Spleen (tissue), 11 donors: ENCODE results near the gene ENTPD2. TPM values are rescaled to one million over a fixed set of nuclear protein-coding genes. Genes with fewer than 3 reads are reported as not detected.
A peak's percentile ranks its signal among the peaks of the same experiment; 100 is the strongest.

Source experiments
- DNase-seq: peaks from one replicate; pipeline ENCODE4 v3.0.0-alpha.2; 2020
- H3K27ac ChIP-seq, 8 donors: fragments of 200-600 bp; sonication (generic) in 7 of 8; 1 replicate in 4 of 8; 2 replicates in 4 of 8; pipeline versions ENCODE4 v1.5.0 to v1.8.0; 2016 to 2021; ENCODE audit warnings: inconsistent platforms in 4 of 8, mild to moderate bottlenecking in 4 of 8, moderate library complexity in 1 of 8
- H3K27me3 ChIP-seq, 7 donors: fragments of 200-600 bp; sonication (generic) in 6 of 7; replicated peaks in 1 of 7; 1 replicate in 4 of 7; 2 replicates in 3 of 7; pipeline versions ENCODE4 v1.5.0 to v1.8.0; 2016 to 2021; ENCODE audit warnings: inconsistent platforms in 3 of 7, mild to moderate bottlenecking in 1 of 7
- H3K36me3 ChIP-seq, 6 donors: fragments of 200-600 bp; sonication (generic) in 5 of 6; 1 replicate in 4 of 6; 2 replicates in 2 of 6; pipeline versions ENCODE4 v1.5.0 to v1.8.0; 2016 to 2021; ENCODE audit warnings: inconsistent platforms in 2 of 6
- H3K4me1 ChIP-seq, 6 donors: fragments of 200-600 bp; sonication (generic) in 5 of 6; 1 replicate in 3 of 6; 2 replicates in 3 of 6; pipeline versions ENCODE4 v1.5.0 to v1.8.0; 2016 to 2021; ENCODE audit warnings: inconsistent platforms in 3 of 6
- H3K4me3 ChIP-seq, 8 donors: fragments of 200-600 bp; sonication (generic) in 7 of 8; 1 replicate in 4 of 8; 2 replicates in 4 of 8; pipeline versions ENCODE4 v1.5.0 to v1.8.0; 2016 to 2021; ENCODE audit warnings: inconsistent platforms in 4 of 8, mild to moderate bottlenecking in 4 of 8, moderate library complexity in 2 of 8
- H3K9me3 ChIP-seq, 8 donors: fragments of 200-600 bp; sonication (generic) in 7 of 8; 1 replicate in 4 of 8; 2 replicates in 4 of 8; pipeline versions ENCODE4 v1.5.0 to v1.8.0; 2016 to 2021; ENCODE audit warnings: inconsistent platforms in 4 of 8
- CTCF ChIP-seq, 11 experiments: fragments of 200-600 bp in 7 of 11; fragments of 450-650 bp in 4 of 11; sonication (generic) in 4 of 11; IDR thresholded peaks in 8 of 11; conservative IDR thresholded peaks in 3 of 11; 1 replicate in 7 of 11; 2 replicates in 4 of 11; pipeline versions ENCODE4 v1.4.0 to v1.8.0; 2016 to 2021; ENCODE audit warnings: antibody characterized with exemption in 11 of 11, inconsistent platforms in 4 of 11, mild to moderate bottlenecking in 1 of 11
- POLR2A ChIP-seq, 3 donors: fragments of 450-650 bp; IDR thresholded peaks; one replicate each; pipeline ENCODE4 v1.5.1; 2017; ENCODE audit warnings: antibody characterized with exemption in 3 of 3, mild to moderate bottlenecking in 1 of 3
- POLR2AphosphoS5 ChIP-seq, 3 donors: sonication (generic); formaldehyde crosslinking; IDR thresholded peaks; one replicate each; pipeline ENCODE4 v1.5.1; 2017; ENCODE audit warnings: antibody characterized with exemption in 3 of 3
- WGBS, 5 donors: extraction: QIAGEN DNeasy Blood & Tissue Kit in 3 of 5; methylation state at CpG; one replicate each; pipeline versions ENCODE4 v1.1.5 to v1.1.7; 2013 to 2018; 5-methylcytosine and 5-hydroxymethylcytosine counted together
- intact Hi-C: fragments of 100-400 bp; cut with DNase I; formaldehyde crosslinking; loops from one replicate; pipeline ENCODE4 v1.15.0; 2023; ENCODE audit warnings: low total_unique reads
- polyA plus RNA-seq, 3 donors: library from polyadenylated mRNA; stranded (reverse); fragments of 200-250 nt; gene quantifications; one replicate each; pipeline ENCODE4 v1.2.1, GENCODE V29; 2013
- total RNA-seq, 7 donors: library from RNA; depleted of rRNA in 3 of 7; stranded (reverse); fragments of >200 nt in 3 of 7; fragmentation: NEBNext Ultra II Directional in 4 of 7; extraction: Animal tissue kit (Norgen Biotek cat#: 25700) in 4 of 7; gene quantifications; one replicate each; pipeline versions ENCODE4 v1.1.0 to v1.2.1, GENCODE V29; 2016 to 2021
- donor health status: healthy with polysubstance abuse.
- donor health status: DM: no; HTN: no; CAD: no; lungs with moderate emphysema.
- donor health status: DM: no; HTN: no; CAD: no.
- donor health status: Bipolar disorder and iron deficiency.
- donor health status: healthy.
- donor health status: DM: no; HTN: no; CAD: no.
- donor health status: DM: yes; HTN: yes; CAD: no.

Gene ENTPD2
- total and polyA plus RNA-seq, 10 donors = 0.11 to 0.58 (median 0.36) TPM; not detected in 6

- no peaks in the 10 kb centered on the region for H3K9me3 ChIP-seq
- WGBS, 5 donors = 83 to 95% (median 92%) methylated on average over 10 to 17 of the region's 17 CpGs
- H3K4me3 ChIP-seq = peak overlapping the region in 4 of 8 donors; percentile 1 to 84 (median 37)
- H3K4me1 ChIP-seq = peaks cover 9 to 76% (median 38%) of the 10 kb centered on the region in 6 donors
- peak; percentile 78 for DNase-seq
- H3K27me3 ChIP-seq = peaks cover 0 to 22% (median 7%) of the 10 kb centered on the region in 7 donors
- TF ChIP-seq POLR2A (IDR thresholded peaks at IDR 0.05) = no peak
- no peak for TF ChIP-seq CTCF (IDR thresholded peaks at IDR 0.05 in 8 of 11, conservative IDR thresholded peaks at IDR 0.05 in 3 of 11)
- no peak for TF ChIP-seq POLR2AphosphoS5 (IDR thresholded peaks at IDR 0.05)
- H3K27ac ChIP-seq = no peak overlapping the region
- H3K36me3 ChIP-seq = peaks cover 0 to 5% (median 0%) of the 10 kb centered on the region in 6 donors
- intact Hi-C loops = loop anchor here (10.0 kb wide), 1 partner anchor 284 kb away; no protein-coding TSS in a partner anchor
Measured at GRCh38 chr9:137068539-137069507, 15.0 kb upstream of the ENTPD2 start.

- intact Hi-C loops = loop anchor here (10.0 kb wide), 1 partner anchor 283 kb away; no protein-coding TSS in a partner anchor
- peak; percentile 95 for DNase-seq
- Histone ChIP-seq H3K36me3 (peaks cover 0 to 5% (median 0%) of the 10 kb centered on the region in 6 donors), H3K27ac (no peak overlapping the region), H3K4me3 (no peak overlapping the region), H3K9me3 (no peaks in the 10 kb centered on the region), H3K4me1 (peaks cover 9 to 72% (median 39%) of the 10 kb centered on the region in 6 donors), H3K27me3 (peaks cover 0 to 22% (median 7%) of the 10 kb centered on the region in 7 donors)
- WGBS, 5 donors = 56 to 59% (median 57%) methylated on average over 12 of the region's 12 CpGs
- TF ChIP-seq CTCF (IDR thresholded peaks at IDR 0.05 in 8 of 11, conservative IDR thresholded peaks at IDR 0.05 in 3 of 11) (peak; percentile 72 to 94 (median 85)), POLR2A (IDR thresholded peaks at IDR 0.05) (no peak)
Measured at GRCh38 chr9:137067860-137068538, 14.1 kb upstream of the ENTPD2 start.

GRCh38 chr9:137066096-137066861, 12.4 kb upstream of the ENTPD2 start:
- no peaks in the 10 kb centered on the region for H3K9me3 ChIP-seq
- no peak overlapping the region for H3K4me3 ChIP-seq
- no peak for DNase-seq
- peaks cover 0 to 22% (median 7%) of the 10 kb centered on the region in 7 donors for H3K27me3 ChIP-seq
- TF ChIP-seq POLR2A (IDR thresholded peaks at IDR 0.05) = no peak
- no peak for TF ChIP-seq POLR2AphosphoS5 (IDR thresholded peaks at IDR 0.05)
- TF ChIP-seq CTCF (IDR thresholded peaks at IDR 0.05 in 8 of 11, conservative IDR thresholded peaks at IDR 0.05 in 3 of 11) = peak in 1 of 11 experiments; percentile 9
- H3K36me3 ChIP-seq = peaks cover 0 to 5% (median 0%) of the 10 kb centered on the region in 6 donors
- H3K4me1 ChIP-seq = peaks cover 9 to 55% (median 37%) of the 10 kb centered on the region in 6 donors
- H3K27ac ChIP-seq = no peak overlapping the region
- intact Hi-C loops = loop anchor here (10.0 kb wide), 1 partner anchor 281 kb away; no protein-coding TSS in a partner anchor
- WGBS, 5 donors = 91 to 98% (median 96%) methylated on average over 18 to 26 of the region's 26 CpGs
